ENCODE measurements around the gene BOK. TPM values are rescaled to one million over a fixed set of nuclear protein-coding genes. Genes with fewer than 3 reads are reported as not detected.

The BOK gene, protein sequence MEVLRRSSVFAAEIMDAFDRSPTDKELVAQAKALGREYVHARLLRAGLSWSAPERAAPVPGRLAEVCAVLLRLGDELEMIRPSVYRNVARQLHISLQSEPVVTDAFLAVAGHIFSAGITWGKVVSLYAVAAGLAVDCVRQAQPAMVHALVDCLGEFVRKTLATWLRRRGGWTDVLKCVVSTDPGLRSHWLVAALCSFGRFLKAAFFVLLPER
- total RNA-seq (2021; ENCODE audit: unreplicated experiment) = 41.5 TPM
- 22.5 and 24.3 TPM in 2 replicates for polyA plus RNA-seq (2012)
- percentile 59 among the genes with signal in this experiment for Bru-seq, nascent RNA
- BruChase-seq, experiment 1, labeled RNA remaining after a 6-hour chase = percentile 71 among the genes with signal in this experiment
- percentile 69 among the genes with signal in this experiment for BruChase-seq, experiment 2, labeled RNA remaining after a 2-hour chase
- long read RNA-seq, transcript BOK-201 (5 exons, 2,657 nt) = major isoform, 16 of 131 reads
- long read RNA-seq, partial matches to known transcripts = 82 of 131 reads
- long read RNA-seq, other reads (novel, unspliced or antisense) = 33 of 131 reads

DNA sequence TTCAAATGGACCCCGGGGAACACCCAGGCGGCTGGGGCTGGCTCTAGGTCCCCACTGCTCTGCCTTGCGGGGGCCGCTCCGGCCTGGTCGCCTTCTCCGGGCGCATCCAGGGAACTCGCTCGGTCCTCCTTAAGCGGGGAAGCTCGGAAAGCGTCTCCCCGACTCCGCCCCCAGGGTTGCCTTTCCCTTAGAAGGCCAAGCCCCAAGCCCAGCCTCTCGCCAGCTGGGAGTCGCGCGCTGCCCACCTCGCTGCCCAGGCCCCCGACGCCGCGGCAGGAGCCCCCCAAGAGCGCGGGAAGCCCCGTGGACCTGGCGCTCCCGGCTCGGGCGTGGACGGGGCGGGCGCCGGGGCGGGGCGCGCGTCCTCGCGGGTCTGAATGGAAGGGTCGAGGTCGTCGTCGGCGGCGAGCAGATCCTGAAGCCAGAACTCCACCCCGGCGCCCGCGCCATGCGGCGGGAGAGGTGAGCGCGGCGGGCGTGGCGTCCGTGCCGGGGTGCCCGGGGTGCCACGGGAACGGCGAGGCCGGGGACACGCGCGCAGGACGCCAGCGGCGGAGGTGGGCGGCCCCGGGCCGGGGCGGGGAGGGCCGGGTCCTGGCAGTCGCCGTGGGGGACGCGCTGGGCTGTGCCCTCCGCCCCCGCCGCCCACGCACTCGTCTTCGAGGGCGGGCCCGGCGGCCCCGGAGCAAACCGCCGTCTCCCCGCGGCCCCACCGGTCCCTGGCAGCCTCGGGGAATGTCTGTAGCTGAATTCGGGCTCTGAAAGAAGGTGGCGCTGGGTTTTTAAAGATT, at the start of gene BOK:
BOK (plus strand) TSS at position 214 of the 791 bp plus-strand sequence. CDS start 739 bp downstream, outside the sequence.
- no peaks in the 10 kb centered on the region for H4K20me1 ChIP-seq (ENCODE audit: insufficient read depth)
- ATAC-seq (peak; percentile 77), DNase-seq (ENCODE audit: low read depth, low spot score) (peak; percentile 72)
- peak within 1 kb of the TSS; percentile 67 to 79 for H3K4me3 ChIP-seq (replicated peaks in 1 of 2; ENCODE audit: low read depth in 1 of 2, low read length in 2 of 2)
- TF ChIP-seq EGR1 (IDR thresholded peaks at IDR 0.05; ENCODE audit: low read depth) = no peak
- TF ChIP-seq POLR2A (IDR thresholded peaks at IDR 0.05; ENCODE audit: borderline replicate concordance, extremely low read depth, insufficient read depth, insufficient read length) = peak; percentile 31
- no peak for TF ChIP-seq CBX3 (IDR thresholded peaks at IDR 0.05; ENCODE audit: low read depth)
- peak; percentile 69; the same call in 1 of the 2 replicates for TF ChIP-seq POLR2AphosphoS5 (IDR thresholded peaks at IDR 0.05; ENCODE audit: low read depth, low read length)
- TF ChIP-seq, protein P1, sequence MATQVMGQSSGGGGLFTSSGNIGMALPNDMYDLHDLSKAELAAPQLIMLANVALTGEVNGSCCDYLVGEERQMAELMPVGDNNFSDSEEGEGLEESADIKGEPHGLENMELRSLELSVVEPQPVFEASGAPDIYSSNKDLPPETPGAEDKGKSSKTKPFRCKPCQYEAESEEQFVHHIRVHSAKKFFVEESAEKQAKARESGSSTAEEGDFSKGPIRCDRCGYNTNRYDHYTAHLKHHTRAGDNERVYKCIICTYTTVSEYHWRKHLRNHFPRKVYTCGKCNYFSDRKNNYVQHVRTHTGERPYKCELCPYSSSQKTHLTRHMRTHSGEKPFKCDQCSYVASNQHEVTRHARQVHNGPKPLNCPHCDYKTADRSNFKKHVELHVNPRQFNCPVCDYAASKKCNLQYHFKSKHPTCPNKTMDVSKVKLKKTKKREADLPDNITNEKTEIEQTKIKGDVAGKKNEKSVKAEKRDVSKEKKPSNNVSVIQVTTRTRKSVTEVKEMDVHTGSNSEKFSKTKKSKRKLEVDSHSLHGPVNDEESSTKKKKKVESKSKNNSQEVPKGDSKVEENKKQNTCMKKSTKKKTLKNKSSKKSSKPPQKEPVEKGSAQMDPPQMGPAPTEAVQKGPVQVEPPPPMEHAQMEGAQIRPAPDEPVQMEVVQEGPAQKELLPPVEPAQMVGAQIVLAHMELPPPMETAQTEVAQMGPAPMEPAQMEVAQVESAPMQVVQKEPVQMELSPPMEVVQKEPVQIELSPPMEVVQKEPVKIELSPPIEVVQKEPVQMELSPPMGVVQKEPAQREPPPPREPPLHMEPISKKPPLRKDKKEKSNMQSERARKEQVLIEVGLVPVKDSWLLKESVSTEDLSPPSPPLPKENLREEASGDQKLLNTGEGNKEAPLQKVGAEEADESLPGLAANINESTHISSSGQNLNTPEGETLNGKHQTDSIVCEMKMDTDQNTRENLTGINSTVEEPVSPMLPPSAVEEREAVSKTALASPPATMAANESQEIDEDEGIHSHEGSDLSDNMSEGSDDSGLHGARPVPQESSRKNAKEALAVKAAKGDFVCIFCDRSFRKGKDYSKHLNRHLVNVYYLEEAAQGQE (IDR thresholded peaks at IDR 0.05; ENCODE audit: low read depth) = no peak
- no peak for TF ChIP-seq MAX (IDR thresholded peaks at IDR 0.05)
- no peak for TF ChIP-seq EZH2phosphoT487 (IDR thresholded peaks at IDR 0.05; ENCODE audit: borderline replicate concordance)
- no peak for TF ChIP-seq EZH2 (IDR thresholded peaks at IDR 0.05)
- TF ChIP-seq ATF3 (IDR thresholded peaks at IDR 0.05) = no peak
- TF ChIP-seq ZFX (IDR thresholded peaks at IDR 0.05) = no peak; the same call in none of the 2 replicates
- no peak for TF ChIP-seq JUND (IDR thresholded peaks at IDR 0.05)
- no peaks in the 10 kb centered on the region for H3K27me3 ChIP-seq (ENCODE audit: insufficient read depth, low read length)
- BruUV-seq (replicated peaks) = no TSS peak
- H3K79me2 ChIP-seq (ENCODE audit: insufficient read depth, low read length) = peaks cover 40% of the 10 kb centered on the region
- ChIA-PET POLR2A (interaction anchor here (0.8 to 1.0 kb wide), 2 partner anchors 9 to 18 kb away, joined by 3 to 4 read pairs; no protein-coding TSS in a partner anchor), RAD21 (ENCODE audit: low non-redundant PET in 1 of 2, low total read pairs in 2 of 2, uncharacterized antibody in 2 of 2, unreplicated experiment in 2 of 2) (interaction anchor here in 1 of 2 experiments (1.0 kb wide), 1 partner anchor 143 kb away, joined by 3 read pairs; the partner anchor contains the start of gene ING5), CTCF (interaction anchor here (0.6 to 1.5 kb wide), 2 partner anchors 143 to 992 kb away, joined by 3 read pairs; partner anchors contain the start of gene ING5)
- H3K4me2 ChIP-seq (ENCODE audit: low read length) = peak within 1 kb of the TSS; percentile 97
- H3K36me3 ChIP-seq (ENCODE audit: control insufficient read depth in 1 of 2, insufficient read depth in 2 of 2, low read length in 2 of 2) = peaks cover 4 to 9% of the 10 kb centered on the region in 2 experiments; a peak in 3 of 4 replicates
- H3K4me1 ChIP-seq (ENCODE audit: control insufficient read depth in 1 of 2, insufficient read depth in 2 of 2, low read length in 2 of 2) = peaks cover 29 to 56% of the 10 kb centered on the region in 2 experiments; a peak in 3 of 4 replicates
- peak within 1 kb of the TSS; percentile 83 for H2AFZ ChIP-seq (ENCODE audit: low read depth, low read length, poor library complexity, severe bottlenecking)
- H3K9ac ChIP-seq (ENCODE audit: low read length) = peak within 1 kb of the TSS; percentile 87
- no peaks in the 10 kb centered on the region for H3K9me3 ChIP-seq (ENCODE audit: control insufficient read depth in 1 of 2, insufficient read depth in 1 of 2, low read depth in 1 of 2, low read length in 2 of 2)
- no peaks in the 10 kb centered on the region for H3K9me2 ChIP-seq (ENCODE audit: insufficient read depth)
- intact Hi-C loops (cut with micrococcal nuclease) = loop anchor here (5.0 to 10.0 kb wide), 3 partner anchors 79 to 326 kb away; partner anchors contain the start of genes ATG4B, FARP2 and THAP4
- peak within 1 kb of the TSS; percentile 95 for H3K27ac ChIP-seq (ENCODE audit: low read depth, low read length)

Data from HCT116 (cell line).